ENCODE results near the gene KLHL25.

Gene KLHL25

GRCh38 chr15:85762756-85763127 lies 32.0 kb downstream of the KLHL25 start:
- DNase-seq (ENCODE audit: low spot score), result no peak
- TF ChIP-seq CTCF (IDR thresholded peaks at IDR 0.05; ENCODE audit: extremely low read depth, insufficient read depth, missing control alignments), result no peak
- in situ Hi-C loops (cut with MboI; ENCODE audit: low pct_unique_long_range_greater_than_20kb, low sequenced_read_pairs, unreplicated experiment), result no loop called here

- no peak for DNase-seq (ENCODE audit: low spot score)
- in situ Hi-C loops (cut with MboI; ENCODE audit: low pct_unique_long_range_greater_than_20kb, low sequenced_read_pairs, unreplicated experiment), result no loop called here
These were observed 32.5 kb downstream of the KLHL25 start for GRCh38 chr15:85762039-85762755.

GRCh38 chr15:85761635-85762034 lies 33.1 kb downstream of the KLHL25 start:
- in situ Hi-C loops (cut with MboI; ENCODE audit: low pct_unique_long_range_greater_than_20kb, low sequenced_read_pairs, unreplicated experiment), result no loop called here
- no peak for TF ChIP-seq CTCF (IDR thresholded peaks at IDR 0.05; ENCODE audit: extremely low read depth, insufficient read depth, missing control alignments)
- DNase-seq (ENCODE audit: low spot score), result no peak

More at GRCh38 chr15:85762039-85762755, 32.5 kb downstream of the KLHL25 start:
- no peak for TF ChIP-seq CTCF (IDR thresholded peaks at IDR 0.05; ENCODE audit: extremely low read depth, insufficient read depth, missing control alignments)

- peak; percentile 21 for TF ChIP-seq CTCF (IDR thresholded peaks at IDR 0.05; ENCODE audit: extremely low read depth, insufficient read depth, missing control alignments)
- DNase-seq (ENCODE audit: low spot score), result no peak
- in situ Hi-C loops (cut with MboI; ENCODE audit: low pct_unique_long_range_greater_than_20kb, low sequenced_read_pairs, unreplicated experiment), result no loop called here
These were observed 34.0 kb downstream of the KLHL25 start for GRCh38 chr15:85760531-85761371.

GRCh38 chr15:85760049-85760448 lies 34.7 kb downstream of the KLHL25 start:
- in situ Hi-C loops (cut with MboI; ENCODE audit: low pct_unique_long_range_greater_than_20kb, low sequenced_read_pairs, unreplicated experiment), result no loop called here
- no peak for TF ChIP-seq CTCF (IDR thresholded peaks at IDR 0.05; ENCODE audit: extremely low read depth, insufficient read depth, missing control alignments)
- no peak for DNase-seq (ENCODE audit: low spot score)

- DNase-seq (ENCODE audit: low spot score), result no peak
- no peak for TF ChIP-seq CTCF (IDR thresholded peaks at IDR 0.05; ENCODE audit: extremely low read depth, insufficient read depth, missing control alignments)
These were observed 35.3 kb downstream of the KLHL25 start for GRCh38 chr15:85759376-85759775.

More at GRCh38 chr15:85759376-85759775, 35.3 kb downstream of the KLHL25 start:
- in situ Hi-C loops (cut with MboI; ENCODE audit: low pct_unique_long_range_greater_than_20kb, low sequenced_read_pairs, unreplicated experiment), result no loop called here

All from GM13977 (cell line).